H1 (cell line): Measurements from ENCODE around the gene CHD1L. TPM values are rescaled to one million over a fixed set of nuclear protein-coding genes. Genes with fewer than 3 reads are reported as not detected.

Experiments used
- CTCF ChIA-PET: fragments of 300-600 bp; sonication (Branson Sonifier 250); formaldehyde crosslinking; loops from one replicate; lab custom pipeline; 2021; ENCODE audit not compliant: partially characterized antibody; lab: Charles Lee
- POLR2A ChIA-PET: fragments of 300-600 bp; sonication (Branson Sonifier 250); formaldehyde crosslinking; loops from one replicate; lab custom pipeline; 2021; ENCODE audit warnings: inconsistent platforms; ENCODE audit not compliant: partially characterized antibody; lab: Charles Lee
- DNase-seq, 2 experiments: peaks; one replicate each; pipeline versions ENCODE4 v3.0.0 to v3.0.0-alpha.2; 2010 to 2022; ENCODE audit warnings: low spot score in 2 of 2, low read depth in 1 of 2, mixed read lengths in 1 of 2
- FAIRE-seq: peaks from 2 replicates; lab custom pipeline; 2011; peaks lifted over from hg19 to GRCh38; lab: Jason Lieb, UNC
- H2AFZ ChIP-seq: 2 replicates; pipeline ENCODE4 v1.8.1; 2012; ENCODE audit warnings: low read length, inconsistent platforms
- H2AK5ac ChIP-seq: 2 replicates; pipeline ENCODE4 v1.6.1; 2013; ENCODE audit warnings: low read depth, low read length
- H2BK120ac ChIP-seq: replicated peaks from 2 replicates; pipeline ENCODE3; 2013; ENCODE audit warnings: low read depth, low read length, inconsistent platforms
- H2BK12ac ChIP-seq: 2 replicates; pipeline ENCODE4 v1.6.1; 2013; ENCODE audit warnings: low read depth, low read length
- H2BK15ac ChIP-seq: 2 replicates; pipeline ENCODE4 v1.6.1; 2013; ENCODE audit warnings: low read length
- H2BK20ac ChIP-seq: 2 replicates; pipeline ENCODE4 v1.6.1; 2013; ENCODE audit warnings: low read length
- H2BK5ac ChIP-seq: 2 replicates; pipeline ENCODE4 v1.6.1; 2013; ENCODE audit warnings: low read depth, low read length
- H3K14ac ChIP-seq: 2 replicates; pipeline ENCODE4 v1.6.1; 2013; ENCODE audit warnings: inconsistent platforms; ENCODE audit not compliant: insufficient read length
- H3K18ac ChIP-seq: 2 replicates; pipeline ENCODE4 v1.6.1; 2013; ENCODE audit warnings: low read length; ENCODE audit errors: extremely low read depth
- H3K23ac ChIP-seq: 2 replicates; pipeline ENCODE4 v1.6.1; 2013; ENCODE audit warnings: inconsistent platforms; ENCODE audit not compliant: insufficient read length
- H3K23me2 ChIP-seq: 2 replicates; pipeline ENCODE4 v1.6.1; 2013; ENCODE audit warnings: low read depth, low read length
- H3K27ac ChIP-seq: 2 replicates; pipeline ENCODE4 v1.6.1; 2011; ENCODE audit warnings: low read depth, low read length, inconsistent platforms
- H3K27me3 ChIP-seq, 4 experiments: replicated peaks in 1 of 4; 1 replicate in 1 of 4; 2 replicates in 3 of 4; pipeline versions ENCODE4 v1.6.1 to v1.8.1; 2011 to 2013; ENCODE audit warnings: low read length in 3 of 4, mild to moderate bottlenecking in 3 of 4, inconsistent platforms in 2 of 4, mixed read lengths in 2 of 4, moderate library complexity in 1 of 4; ENCODE audit not compliant: control insufficient read depth in 3 of 4, insufficient read depth in 3 of 4; ENCODE audit errors: extremely low read depth in 1 of 4
- H3K36me3 ChIP-seq, 4 experiments: 2 replicates each; pipeline versions ENCODE4 v1.6.1 to v1.8.1; 2011 to 2013; ENCODE audit warnings: mild to moderate bottlenecking in 4 of 4, low read length in 3 of 4, moderate library complexity in 2 of 4, control low read depth in 1 of 4, inconsistent platforms in 1 of 4; ENCODE audit not compliant: insufficient read depth in 4 of 4, control insufficient read depth in 2 of 4
- H3K4ac ChIP-seq: replicated peaks from 2 replicates; pipeline ENCODE3; 2013; ENCODE audit warnings: low read length, low read depth, mixed read lengths, inconsistent platforms; ENCODE audit not compliant: insufficient read length
- H3K4me1 ChIP-seq, 4 experiments: replicated peaks in 1 of 4; 1 replicate in 1 of 4; 2 replicates in 3 of 4; pipeline versions ENCODE4 v1.6.1 to v1.8.1; 2011 to 2013; ENCODE audit warnings: low read length in 3 of 4, inconsistent platforms in 2 of 4, mixed read lengths in 1 of 4; ENCODE audit not compliant: insufficient read depth in 4 of 4, control insufficient read depth in 3 of 4
- H3K4me2 ChIP-seq, 2 experiments: 2 replicates each; pipeline versions ENCODE4 v1.6.1 to v1.8.1; 2011 to 2013; ENCODE audit warnings: low read depth in 2 of 2, low read length in 2 of 2, control low read depth in 1 of 2, inconsistent platforms in 1 of 2, mild to moderate bottlenecking in 1 of 2; ENCODE audit not compliant: insufficient read depth in 1 of 2
- H3K4me3 ChIP-seq, 4 experiments: fragments of 200-600, 300-600 bp in 1 of 4; sonication (generic), shearing (Covaris generic), sonication (Bioruptor Twin) in 1 of 4; 2 replicates each; pipeline versions ENCODE4 v1.5.1 to v1.8.1; 2011 to 2016; ENCODE audit warnings: low read length in 4 of 4, low read depth in 3 of 4, control low read depth in 2 of 4, inconsistent platforms in 2 of 4, mild to moderate bottlenecking in 2 of 4, mixed read lengths in 1 of 4, moderate library complexity in 1 of 4; ENCODE audit not compliant: insufficient read depth in 2 of 4; ENCODE audit errors: extremely low read depth in 1 of 4
- H3K56ac ChIP-seq: replicated peaks from 2 replicates; pipeline ENCODE3; 2013; ENCODE audit warnings: low read depth, mild to moderate bottlenecking, mixed read lengths, low read length, inconsistent platforms; ENCODE audit not compliant: insufficient read length
- H3K79me1 ChIP-seq: 2 replicates; pipeline ENCODE4 v1.6.1; 2013; ENCODE audit warnings: low read depth, low read length, control low read depth
- H3K79me2 ChIP-seq, 2 experiments: 2 replicates each; pipeline versions ENCODE4 v1.6.1 to v1.8.1; 2012 to 2013; ENCODE audit warnings: low read length in 2 of 2, mild to moderate bottlenecking in 2 of 2, inconsistent platforms in 1 of 2; ENCODE audit not compliant: insufficient read depth in 2 of 2, control insufficient read depth in 1 of 2
- H3K9ac ChIP-seq, 4 experiments: replicated peaks in 1 of 4; 1 replicate in 1 of 4; 2 replicates in 3 of 4; pipeline versions ENCODE4 v1.6.1 to v1.8.1; 2011 to 2013; ENCODE audit warnings: low read depth in 3 of 4, low read length in 3 of 4, control low read depth in 2 of 4, mild to moderate bottlenecking in 2 of 4, moderate library complexity in 2 of 4, inconsistent platforms in 1 of 4; ENCODE audit errors: extremely low read depth in 1 of 4
- H3K9me3 ChIP-seq, 2 experiments: 2 replicates each; pipeline versions ENCODE4 v1.6.1 to v1.8.1; 2012 to 2013; ENCODE audit warnings: mild to moderate bottlenecking in 2 of 2, moderate library complexity in 2 of 2, control low read depth in 1 of 2, inconsistent platforms in 1 of 2, low read depth in 1 of 2, low read length in 1 of 2, mixed read lengths in 1 of 2; ENCODE audit not compliant: insufficient read depth in 2 of 2
- H4K20me1 ChIP-seq, 2 experiments: replicated peaks in 1 of 2; 2 replicates each; pipeline versions ENCODE3 to v1.8.1; 2011 to 2013; ENCODE audit warnings: inconsistent platforms in 2 of 2, low read length in 2 of 2, mild to moderate bottlenecking in 1 of 2; ENCODE audit not compliant: insufficient read depth in 2 of 2, control insufficient read depth in 1 of 2
- H4K5ac ChIP-seq: 2 replicates; pipeline ENCODE4 v1.6.1; 2013; ENCODE audit warnings: low read length, low read depth, mixed read lengths, inconsistent platforms; ENCODE audit not compliant: insufficient read length
- H4K8ac ChIP-seq: 2 replicates; pipeline ENCODE4 v1.8.0; 2013; ENCODE audit warnings: mild to moderate bottlenecking, moderate library complexity, low read length, inconsistent platforms; ENCODE audit not compliant: insufficient read depth; ENCODE audit errors: extremely low read depth
- H4K91ac ChIP-seq: replicated peaks from 2 replicates; pipeline ENCODE3; 2013; ENCODE audit warnings: low read length, mixed read lengths, inconsistent platforms; ENCODE audit not compliant: insufficient read length
- POU5F1 ChIP-seq: IDR thresholded peaks from 2 replicates; pipeline ENCODE4 v1.6.1; 2011; ENCODE audit warnings: low read depth, mild to moderate bottlenecking, low read length, moderate library complexity
- RNF2 ChIP-seq: fragments of 200-900, 300-1000 bp; sonication (generic); IDR thresholded peaks from 2 replicates; pipeline ENCODE4 v1.7.1; 2016; ENCODE audit warnings: borderline replicate concordance, low read depth, mild to moderate bottlenecking, antibody characterized with exemption, low read length; ENCODE audit not compliant: poor library complexity, severe bottlenecking; ENCODE audit errors: missing control alignments
- SIN3A ChIP-seq, 2 experiments: IDR thresholded peaks in 1 of 2; conservative IDR thresholded peaks in 1 of 2; 2 replicates each; pipeline ENCODE4 v1.6.1; 2011 to 2012; ENCODE audit warnings: low read length in 2 of 2, improper control_type of control experiment in 1 of 2, low read depth in 1 of 2, mild to moderate bottlenecking in 1 of 2
- WGBS, 2 experiments: shearing (Covaris generic) in 1 of 2; methylation state at CpG; one replicate each; pipeline versions ENCODE4 v1.1.6 to v1.1.7; 2013 to 2015; ENCODE audit warnings: low lambda C conversion rate in 2 of 2, mixed read lengths in 2 of 2, inconsistent platforms in 1 of 2, low coverage in 1 of 2, missing lambda C conversion rate in 1 of 2; ENCODE audit not compliant: insufficient replicate concordance in 2 of 2, insufficient coverage in 1 of 2, insufficient read length in 1 of 2; ENCODE audit errors: extremely low coverage in 1 of 2, missing lambda C conversion rate in 1 of 2; 5-methylcytosine and 5-hydroxymethylcytosine counted together
- polyA plus RNA-seq, 7 experiments: library from polyadenylated mRNA; depleted of rRNA in 3 of 7; stranded (reverse) in 5 of 7; unstranded in 2 of 7; fragments of >200 nt in 5 of 7; fragments of 200-250 nt in 2 of 7; gene quantifications; 1 replicate in 5 of 7; 2 replicates in 1 of 7; 4 replicates in 1 of 7; pipeline versions ENCODE4 v1.2.1 to v1.2.3, GENCODE V29; 2011 to 2013; ENCODE audit warnings: missing spikeins in 2 of 7, mixed read lengths in 2 of 7
- total RNA-seq: library from RNA; stranded (reverse); fragmentation: NEBNext Ultra II Directional; extraction: Animal tissue kit (Norgen Biotek cat#: 25700); gene quantifications from 2 replicates; pipeline ENCODE4 v1.2.1, GENCODE V29; 2021

Gene CHD1L
- total and polyA plus RNA-seq, 2 of the 8 experiments (the other 6 are each of a cell fraction or from before 2014, with no cell fraction given), result 20.2 to 51.2 TPM

GRCh38 chr1:147260956-147261355, 18.5 kb downstream of the CHD1L start:
- no peak overlapping the region for H2AFZ ChIP-seq
- peaks cover 4 to 48% (median 16%) of the 10 kb centered on the region in 4 experiments; a peak in 7 of 8 replicates for H3K36me3 ChIP-seq
- FAIRE-seq (no peak), DNase-seq (no peak)
- ChIA-PET CTCF (no interaction called here), POLR2A (no interaction called here)
- no peak overlapping the region for H3K23ac ChIP-seq
- H3K4me2 ChIP-seq, result no peak overlapping the region
- WGBS, 2 experiments, result 93% methylated on average over 4 of the region's 4 CpGs; no CpG with 5 or more reads in 1 of the 2 experiments
- H3K27ac ChIP-seq, result no peak overlapping the region
- no peak overlapping the region for H2BK15ac ChIP-seq
- no peak overlapping the region for H4K8ac ChIP-seq
- no peaks in the 10 kb centered on the region for H3K4me1 ChIP-seq
- H2BK12ac ChIP-seq, result no peak overlapping the region
- H3K27me3 ChIP-seq, result no peaks in the 10 kb centered on the region
- H3K18ac ChIP-seq, result no peak overlapping the region
- H3K4me3 ChIP-seq, result no peak overlapping the region
- H4K91ac ChIP-seq, result no peak overlapping the region
- no peak overlapping the region for H3K56ac ChIP-seq
- no peaks in the 10 kb centered on the region for H3K9me3 ChIP-seq
- H2AK5ac ChIP-seq, result no peak overlapping the region
- H4K20me1 ChIP-seq, result peaks cover 0 to 2% of the 10 kb centered on the region in 2 experiments
- peaks cover 4% of the 10 kb centered on the region; the same call in 1 of the 2 replicates for H3K79me1 ChIP-seq
- peaks cover 0 to 3% of the 10 kb centered on the region in 2 experiments; a peak in 1 of 4 replicates for H3K79me2 ChIP-seq
- no peaks in the 10 kb centered on the region for H3K23me2 ChIP-seq
- H3K4ac ChIP-seq, result no peak overlapping the region
- H2BK20ac ChIP-seq, result no peak overlapping the region
- no peak overlapping the region for H3K14ac ChIP-seq
- H4K5ac ChIP-seq, result no peak overlapping the region
- no peak overlapping the region for H2BK120ac ChIP-seq
- no peak overlapping the region for H2BK5ac ChIP-seq
- H3K9ac ChIP-seq, result no peak overlapping the region
- no peak for TF ChIP-seq SIN3A (conservative IDR thresholded peaks at IDR 0.05 in 1 of 2, IDR thresholded peaks at IDR 0.05 in 1 of 2; ENCODE audit: low read depth in 1 of 2, low read length in 2 of 2)
- no peak for TF ChIP-seq POU5F1
- TF ChIP-seq RNF2, result no peak
